OCI-LY3 (cell line): ENCODE measurements around the gene GPR137.

Source experiments
- H2AFZ ChIP-seq: fragments of 200-600, 300-600 bp; shearing (Covaris generic); 2 replicates; pipeline ENCODE4 v1.6.0; 2014; ENCODE audit warnings: antibody characterized with exemption, low read depth, low read length
- H3K27ac ChIP-seq: fragments of 200-600, 300-600 bp; sonication (generic); 2 replicates; pipeline ENCODE4 v1.5.1; 2014; ENCODE audit warnings: mild to moderate bottlenecking, low read length, moderate library complexity, mixed read lengths
- H3K27me3 ChIP-seq: fragments of 200-600, 300-600 bp; sonication (generic); 2 replicates; pipeline ENCODE4 v1.6.1; 2014; ENCODE audit warnings: low read depth, low read length, mixed read lengths
- H3K36me3 ChIP-seq: fragments of 200-600, 300-600 bp; sonication (generic); replicated peaks from 2 replicates; pipeline ENCODE3; 2014; ENCODE audit warnings: low read depth, low read length, mixed read lengths
- H3K4me1 ChIP-seq: fragments of 300-600, 200-600 bp; sonication (generic); 2 replicates; pipeline ENCODE4 v1.6.1; 2014; ENCODE audit warnings: low read length, mixed read lengths
- H3K4me2 ChIP-seq: fragments of 200-600, 300-600 bp; sonication (generic); 2 replicates; pipeline ENCODE4 v1.6.1; 2014; ENCODE audit warnings: low read length, mixed read lengths
- H3K4me3 ChIP-seq: fragments of 300-600, 200-600 bp; sonication (generic); 2 replicates; pipeline ENCODE4 v1.5.1; 2014; ENCODE audit warnings: antibody characterized with exemption, mild to moderate bottlenecking, low read length, moderate library complexity
- H3K79me2 ChIP-seq: fragments of 300-600, 200-600 bp; shearing (Covaris generic); 2 replicates; pipeline ENCODE4 v1.6.1; 2014; ENCODE audit warnings: mild to moderate bottlenecking, low read length, mixed read lengths
- H3K9ac ChIP-seq: fragments of 300-600, 200-600 bp; shearing (Covaris generic); 2 replicates; pipeline ENCODE4 v1.6.0; 2014; ENCODE audit warnings: mild to moderate bottlenecking, low read length, moderate library complexity
- H3K9me3 ChIP-seq: fragments of 200-600, 300-600 bp; shearing (Covaris generic); 2 replicates; pipeline ENCODE4 v1.6.1; 2014; ENCODE audit warnings: low read length, mixed read lengths; ENCODE audit not compliant: insufficient read depth
- H4K20me1 ChIP-seq: fragments of 200-600, 300-600 bp; sonication (generic); 2 replicates; pipeline ENCODE4 v1.6.1; 2016; ENCODE audit warnings: low read length, mixed read lengths; ENCODE audit not compliant: insufficient read depth
- EZH2phosphoT487 ChIP-seq: fragments of 200-600 bp; shearing (Covaris generic); IDR thresholded peaks from 2 replicates; pipeline ENCODE4 v1.6.1; 2018; ENCODE audit warnings: antibody characterized with exemption, mixed run types, low read depth
- TF ChIP-seq, protein P1 (sequence below): fragments of 200-600, 300-600 bp; sonication (generic); IDR thresholded peaks from 2 replicates; pipeline ENCODE4 v1.5.1; 2014; ENCODE audit warnings: antibody characterized with exemption, low read length, low read depth

Gene GPR137

DNA sequence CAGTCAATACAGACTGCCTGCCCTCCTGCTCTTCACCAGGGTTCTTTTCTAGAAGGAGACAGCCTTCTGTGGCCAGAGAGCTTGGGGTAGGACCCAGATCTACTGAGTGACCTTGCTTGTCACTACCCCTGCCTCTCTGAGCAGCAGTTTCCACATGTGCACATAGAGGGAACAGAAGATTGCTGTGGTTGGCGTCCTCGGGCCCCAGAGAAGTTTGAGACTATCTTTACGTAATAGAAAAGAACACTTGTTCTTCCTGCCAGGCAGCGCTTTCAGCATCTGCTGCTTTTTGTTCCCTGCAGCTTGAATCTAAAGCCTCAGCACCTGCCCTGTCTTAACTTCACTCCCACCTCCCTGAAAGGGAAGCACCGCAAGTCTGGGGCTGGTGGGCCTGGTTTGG lies 46.6 kb upstream of the GPR137 start:
- peaks cover 47% of the 10 kb centered on the region for H3K36me3 ChIP-seq
- H3K4me1 ChIP-seq: peaks cover 62% of the 10 kb centered on the region
- peak overlapping the region; percentile 48 for H3K4me2 ChIP-seq
- TF ChIP-seq EZH2phosphoT487: no peak
- TF ChIP-seq, protein P1, sequence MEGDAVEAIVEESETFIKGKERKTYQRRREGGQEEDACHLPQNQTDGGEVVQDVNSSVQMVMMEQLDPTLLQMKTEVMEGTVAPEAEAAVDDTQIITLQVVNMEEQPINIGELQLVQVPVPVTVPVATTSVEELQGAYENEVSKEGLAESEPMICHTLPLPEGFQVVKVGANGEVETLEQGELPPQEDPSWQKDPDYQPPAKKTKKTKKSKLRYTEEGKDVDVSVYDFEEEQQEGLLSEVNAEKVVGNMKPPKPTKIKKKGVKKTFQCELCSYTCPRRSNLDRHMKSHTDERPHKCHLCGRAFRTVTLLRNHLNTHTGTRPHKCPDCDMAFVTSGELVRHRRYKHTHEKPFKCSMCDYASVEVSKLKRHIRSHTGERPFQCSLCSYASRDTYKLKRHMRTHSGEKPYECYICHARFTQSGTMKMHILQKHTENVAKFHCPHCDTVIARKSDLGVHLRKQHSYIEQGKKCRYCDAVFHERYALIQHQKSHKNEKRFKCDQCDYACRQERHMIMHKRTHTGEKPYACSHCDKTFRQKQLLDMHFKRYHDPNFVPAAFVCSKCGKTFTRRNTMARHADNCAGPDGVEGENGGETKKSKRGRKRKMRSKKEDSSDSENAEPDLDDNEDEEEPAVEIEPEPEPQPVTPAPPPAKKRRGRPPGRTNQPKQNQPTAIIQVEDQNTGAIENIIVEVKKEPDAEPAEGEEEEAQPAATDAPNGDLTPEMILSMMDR: no peak
- H4K20me1 ChIP-seq: peaks cover 12% of the 10 kb centered on the region; the same call in 1 of the 2 replicates
- H3K4me3 ChIP-seq: no peak overlapping the region
- peak overlapping the region; percentile 89 for H3K27ac ChIP-seq
- no peaks in the 10 kb centered on the region for H3K27me3 ChIP-seq
- H2AFZ ChIP-seq: no peak overlapping the region
- no peaks in the 10 kb centered on the region for H3K9me3 ChIP-seq
- H3K79me2 ChIP-seq: peaks cover 42% of the 10 kb centered on the region
- H3K9ac ChIP-seq: peak overlapping the region; percentile 47; the same call in 1 of the 2 replicates

GRCh38 chr11:64239662-64240434 lies 45.8 kb upstream of the GPR137 start:
- Histone ChIP-seq H3K27ac (peak overlapping the region; percentile 89), H2AFZ (no peak overlapping the region), H3K4me2 (peak overlapping the region; percentile 99), H3K9me3 (no peaks in the 10 kb centered on the region), H3K4me1 (peaks cover 61% of the 10 kb centered on the region), H3K4me3 (peak overlapping the region; percentile 94), H3K27me3 (no peaks in the 10 kb centered on the region), H3K36me3 (peaks cover 50% of the 10 kb centered on the region), H3K9ac (peak overlapping the region; percentile 94), H4K20me1 (peaks cover 12% of the 10 kb centered on the region; the same call in 1 of the 2 replicates), H3K79me2 (peaks cover 49% of the 10 kb centered on the region)
- no peak for TF ChIP-seq EZH2phosphoT487
- TF ChIP-seq, protein P1: no peak

- 0 out of 2 replicates have a peak within 1 kb of the TSS, but pooled peaks have one; percentile 35 for H2AFZ ChIP-seq
- H3K79me2 ChIP-seq: peaks cover 50% of the 10 kb centered on the region
- peak within 1 kb of the TSS; percentile 94 for H3K9ac ChIP-seq
- no peaks in the 10 kb centered on the region for H3K9me3 ChIP-seq
- peaks cover 47% of the 10 kb centered on the region for H3K36me3 ChIP-seq
- TF ChIP-seq, protein P1: no peak
- TF ChIP-seq EZH2phosphoT487: no peak
- H3K4me1 ChIP-seq: peaks cover 61% of the 10 kb centered on the region
- H3K27ac ChIP-seq: peak within 1 kb of the TSS; percentile 89
- H3K4me2 ChIP-seq: peak within 1 kb of the TSS; percentile 99
- no peaks in the 10 kb centered on the region for H3K27me3 ChIP-seq
- peaks cover 6% of the 10 kb centered on the region; the same call in 1 of the 2 replicates for H4K20me1 ChIP-seq
- peak within 1 kb of the TSS; percentile 94 for H3K4me3 ChIP-seq
These were observed 45.0 kb upstream of the GPR137 start, which contains the start of gene FKBP2 for GRCh38 chr11:64240435-64241240. FKBP2 (plus strand) TSS chr11:64241095; CDS start chr11:64242388, 1,293 bp downstream.

GRCh38 chr11:64241241-64241490 lies 44.5 kb upstream of the GPR137 start:
- 0 out of 2 replicates have a peak, but pooled peaks cover 3% of the 10 kb centered on the region for H4K20me1 ChIP-seq
- peaks cover 56% of the 10 kb centered on the region for H3K4me1 ChIP-seq
- H3K27me3 ChIP-seq: no peaks in the 10 kb centered on the region
- H3K27ac ChIP-seq: peak overlapping the region; percentile 89
- H3K4me3 ChIP-seq: peak overlapping the region; percentile 94
- 0 out of 2 replicates have a peak overlapping the region, but pooled peaks have one; percentile 35 for H2AFZ ChIP-seq
- no peak for TF ChIP-seq EZH2phosphoT487
- TF ChIP-seq, protein P1: no peak
- peak overlapping the region; percentile 94 for H3K9ac ChIP-seq
- H3K79me2 ChIP-seq: peaks cover 50% of the 10 kb centered on the region
- H3K4me2 ChIP-seq: peak overlapping the region; percentile 99
- no peaks in the 10 kb centered on the region for H3K9me3 ChIP-seq
- peaks cover 42% of the 10 kb centered on the region for H3K36me3 ChIP-seq
